ENCODE measurements around the gene RPL39L. TPM values are rescaled to one million over a fixed set of nuclear protein-coding genes. Genes with fewer than 3 reads are reported as not detected.

RPL39L gene
- total and polyA plus RNA-seq, 2 of the 4 experiments (the other 2 are of a cell fraction) = 18.1 to 34.6 TPM

- ChIA-PET POLR2A (ENCODE audit: unreplicated experiment) (no interaction called here), CTCF (no interaction called here)
- Histone ChIP-seq H3K79me1 (ENCODE audit: low read depth in 1 of 2, low read length in 2 of 2) (no peaks in the 10 kb centered on the region), H3K36me3 (ENCODE audit: control insufficient read depth, insufficient read depth, low read length) (no peaks in the 10 kb centered on the region), H3K4ac (ENCODE audit: low read depth, low read length) (no peak overlapping the region), H3K56ac (ENCODE audit: extremely low read depth, insufficient read depth, low read length) (no peak overlapping the region), H3K4me3 (ENCODE audit: insufficient read depth, low read depth, low read length) (no peak overlapping the region), H4K20me1 (ENCODE audit: insufficient read depth, low read length) (no peaks in the 10 kb centered on the region), H2AK5ac (ENCODE audit: low read depth, low read length) (no peak overlapping the region), H4K5ac (ENCODE audit: low read depth, low read length) (no peak overlapping the region), H3K9ac (ENCODE audit: low read depth, low read length) (no peak overlapping the region), H3K4me1 (ENCODE audit: control insufficient read depth, insufficient read depth, low read length) (no peaks in the 10 kb centered on the region; the same call in 1 of the 2 replicates), H2BK15ac (ENCODE audit: low read depth, low read length) (no peak overlapping the region), H4K91ac (ENCODE audit: insufficient read depth, low read depth, low read length) (no peak overlapping the region), H3K4me2 (ENCODE audit: low read depth, low read length) (no peak overlapping the region), H3K27me3 (ENCODE audit: control insufficient read depth, insufficient read depth, low read length) (no peaks in the 10 kb centered on the region), H3K23ac (ENCODE audit: low read depth, low read length) (no peak overlapping the region), H2AK9ac (replicated peaks; ENCODE audit: low read depth, low read length, poor library complexity) (no peak overlapping the region), H3K9me1 (ENCODE audit: insufficient read depth, low read length) (no peaks in the 10 kb centered on the region; the same call in 1 of the 2 replicates), H2BK20ac (ENCODE audit: low read depth, low read length) (no peak overlapping the region), H3K18ac (ENCODE audit: low read depth, low read length) (no peak overlapping the region), H3K14ac (replicated peaks; ENCODE audit: low read depth, low read length) (no peak overlapping the region), H2AFZ (replicated peaks; ENCODE audit: low read length, poor library complexity) (no peak overlapping the region), H3K27ac (ENCODE audit: insufficient read depth, low read length) (no peak overlapping the region), H3K9me3 (ENCODE audit: control insufficient read depth, insufficient read depth, low read length) (no peaks in the 10 kb centered on the region), H2BK5ac (ENCODE audit: low read depth, low read length, poor library complexity, severe bottlenecking) (no peak overlapping the region), H4K8ac (ENCODE audit: low read depth in 2 of 2, low read length in 2 of 2) (no peak overlapping the region), H2BK120ac (ENCODE audit: low read depth, low read length) (no peak overlapping the region)
- DNase-seq (no peak), ATAC-seq (ENCODE audit: low read depth) (no peak)
- in situ Hi-C loops (cut with MboI; ENCODE audit: low sequenced_read_pairs) (no loop called here), intact Hi-C loops (cut with micrococcal nuclease) (no loop called here), dilution Hi-C loops (cut with HindIII; ENCODE audit: low sequenced_read_pairs, unreplicated experiment) (no loop called here)
- WGBS, 2 experiments (ENCODE audit: extremely low coverage in 2 of 2, insufficient read length in 1 of 2) = no CpG with 5 or more reads among the region's 6 CpGs
- BruUV-seq (replicated peaks) = no TSS peak
- TF ChIP-seq CHD1 (IDR thresholded peaks at IDR 0.05; ENCODE audit: low read depth, low read length) (no peak), NFE2L2 (IDR thresholded peaks at IDR 0.05; ENCODE audit: low read depth, low read length) (no peak), MXI1 (IDR thresholded peaks at IDR 0.05; ENCODE audit: borderline replicate concordance, low read depth, low read length) (no peak), MAFK (IDR thresholded peaks at IDR 0.05; ENCODE audit: low read depth, low read length) (no peak), CEBPB (IDR thresholded peaks at IDR 0.05; ENCODE audit: low read depth, low read length) (no peak), FOS (IDR thresholded peaks at IDR 0.05; ENCODE audit: low read depth, low read length) (no peak), SMC3 (IDR thresholded peaks at IDR 0.05; ENCODE audit: low read depth, low read length) (no peak), RAD21 (IDR thresholded peaks at IDR 0.05; ENCODE audit: low read length) (no peak), ELK1 (IDR thresholded peaks at IDR 0.05; ENCODE audit: borderline replicate concordance, low read depth, low read length) (no peak), MAZ (IDR thresholded peaks at IDR 0.05; ENCODE audit: borderline replicate concordance, low read depth, low read length) (no peak), RFX5 (IDR thresholded peaks at IDR 0.05; ENCODE audit: low read depth, low read length) (no peak), POLR2A (IDR thresholded peaks at IDR 0.05; ENCODE audit: low read depth, low read length) (no peak)
Observed at GRCh38 chr3:187082758-187083375, 56.4 kb downstream of the RPL39L start.

Measured in IMR-90 (cell line).